DMS114 treated with DMSO at 0.1 percent for 48 hours (cell line): Measurements from ENCODE around the gene CUL2.
"Not testable (repeated sequence)": the region's sequence is repeated elsewhere in the genome, so short reads cannot be mapped to it uniquely, and the experiment has no call there.

Experiments used
- DNase-seq: peaks from one replicate; lab custom pipeline; 2025; ENCODE audit not compliant: unreplicated experiment; lab: John Stamatoyannopoulos, UW

Gene CUL2

DNA sequence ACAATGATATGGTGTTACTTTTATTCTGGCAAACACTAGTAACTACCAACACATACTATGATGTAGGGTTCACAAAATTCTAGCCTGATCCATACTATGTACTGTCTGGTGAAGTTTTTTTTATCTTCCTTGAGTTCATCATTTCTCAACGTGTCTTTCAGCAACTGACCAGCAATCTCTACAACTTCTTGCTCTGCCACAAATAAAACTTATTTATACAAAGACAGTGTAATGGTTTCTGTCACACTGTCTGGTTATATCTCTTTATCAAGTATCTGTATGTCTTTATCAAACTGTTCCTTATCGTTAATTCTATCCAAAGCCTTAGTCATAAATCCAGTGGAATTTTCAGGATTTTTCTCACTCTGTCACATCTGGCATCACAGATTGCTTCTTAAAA lies 69.7 kb downstream of the CUL2 start:
- DNase-seq: no peak

- no peak for DNase-seq
These were observed 70.8 kb downstream of the CUL2 start for GRCh38 chr10:35019041-35020024.

DNA sequence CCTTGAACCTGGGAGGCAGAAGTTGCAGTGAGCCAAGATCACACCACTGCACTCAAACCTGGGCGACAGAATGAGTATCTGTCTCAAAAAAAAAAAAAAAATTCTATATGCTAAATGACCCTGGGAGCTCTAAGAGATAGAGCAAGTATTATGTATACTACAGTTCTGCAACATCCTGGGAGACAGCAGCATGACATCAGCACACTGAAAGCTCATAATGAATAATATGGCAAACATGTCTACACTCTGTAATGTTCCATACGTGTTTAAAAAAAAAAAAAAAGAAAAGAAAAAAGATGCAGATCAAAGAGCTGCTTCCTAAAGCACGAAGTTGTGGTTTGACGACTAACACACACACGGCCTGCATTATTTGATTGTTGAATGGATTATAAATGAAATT lies 72.5 kb downstream of the CUL2 start:
- DNase-seq: no peak

DNA sequence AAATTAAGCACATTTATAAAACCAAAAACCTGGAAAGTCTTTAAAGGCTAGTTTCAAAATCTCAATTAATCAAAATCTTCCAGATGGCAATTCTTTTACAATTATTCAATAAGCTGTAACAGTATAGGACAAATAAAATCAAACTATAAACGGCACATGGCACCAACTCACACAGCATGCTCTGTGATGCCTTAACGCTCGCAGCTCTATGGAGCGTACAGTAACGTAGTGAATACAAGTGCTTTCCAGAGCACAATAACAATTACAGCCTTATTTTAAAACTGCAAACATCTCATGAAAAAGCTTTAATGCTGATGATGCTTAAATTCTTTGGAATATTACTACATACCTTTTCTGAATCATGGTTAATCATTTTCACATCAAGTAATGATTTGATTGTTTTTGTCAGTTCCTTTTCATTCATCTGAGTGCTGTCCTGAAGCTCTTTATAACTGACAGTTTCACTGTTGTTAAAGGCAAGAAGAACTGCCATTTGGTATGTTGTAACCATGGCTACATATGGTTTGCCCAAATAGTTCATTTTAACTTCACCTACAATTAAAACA lies 74.2 kb downstream of the CUL2 start:
- no peak for DNase-seq

DNA sequence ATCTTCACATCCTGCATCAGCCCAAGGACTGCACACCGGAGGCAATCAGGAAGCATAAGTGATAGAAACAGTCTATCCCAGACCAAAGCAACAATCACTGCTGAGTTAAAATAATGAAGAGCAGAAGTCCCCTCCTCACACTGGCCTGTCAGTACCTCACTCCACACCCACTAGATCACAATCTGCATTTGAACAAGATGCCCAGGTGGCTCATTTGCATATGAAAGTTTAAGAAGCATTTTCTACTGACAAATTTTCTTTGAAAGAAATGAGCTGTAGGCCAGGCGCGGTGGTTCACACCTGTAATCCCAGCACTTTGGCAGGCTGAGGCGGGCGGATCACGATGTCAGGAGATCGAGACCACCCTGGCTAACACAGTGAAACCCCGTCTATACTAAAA lies 77.4 kb downstream of the CUL2 start:
- DNase-seq: no peak

DNA sequence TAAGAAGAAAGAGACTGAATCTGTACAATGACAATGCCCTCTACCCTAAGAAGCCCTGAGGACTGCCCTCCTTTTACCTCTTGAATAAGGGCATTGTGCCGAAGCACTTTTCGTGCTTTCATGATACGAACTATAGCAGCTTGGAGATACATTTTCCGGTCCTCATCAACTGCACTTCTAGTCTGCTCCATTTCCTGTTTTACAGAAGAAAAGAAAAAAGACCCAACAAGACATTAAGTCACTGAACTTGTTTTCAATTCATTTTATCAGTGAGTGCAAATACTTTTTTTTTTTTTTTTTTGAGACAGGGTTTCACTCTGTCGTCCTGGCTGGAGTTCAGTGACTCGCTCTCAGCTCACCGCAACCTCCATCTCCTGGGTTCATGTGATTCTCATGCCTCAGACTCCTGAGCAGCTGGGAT lies 78.4 kb downstream of the CUL2 start:
- no peak for DNase-seq

- DNase-seq: no peak
These were observed 82.3 kb downstream of the CUL2 start for GRCh38 chr10:35007858-35008301.

DNA sequence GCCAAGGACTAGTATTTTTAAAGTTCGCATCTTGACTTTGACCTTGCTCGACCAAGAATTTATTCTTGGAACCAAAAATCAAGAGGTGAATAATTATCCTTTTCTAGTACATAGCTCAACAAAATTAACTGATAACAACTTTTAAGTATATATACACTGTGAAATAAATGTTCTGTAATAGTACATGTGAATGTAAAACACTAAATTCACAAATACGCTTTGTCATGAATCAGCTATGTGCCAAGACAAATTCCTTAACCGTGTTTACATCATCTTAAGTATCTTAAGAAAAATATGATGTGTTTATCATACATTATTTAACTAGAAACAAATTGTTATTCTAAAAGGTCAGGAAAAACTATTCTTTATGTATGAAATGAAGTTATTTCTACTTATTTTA lies 83.3 kb downstream of the CUL2 start:
- no peak for DNase-seq

DNA sequence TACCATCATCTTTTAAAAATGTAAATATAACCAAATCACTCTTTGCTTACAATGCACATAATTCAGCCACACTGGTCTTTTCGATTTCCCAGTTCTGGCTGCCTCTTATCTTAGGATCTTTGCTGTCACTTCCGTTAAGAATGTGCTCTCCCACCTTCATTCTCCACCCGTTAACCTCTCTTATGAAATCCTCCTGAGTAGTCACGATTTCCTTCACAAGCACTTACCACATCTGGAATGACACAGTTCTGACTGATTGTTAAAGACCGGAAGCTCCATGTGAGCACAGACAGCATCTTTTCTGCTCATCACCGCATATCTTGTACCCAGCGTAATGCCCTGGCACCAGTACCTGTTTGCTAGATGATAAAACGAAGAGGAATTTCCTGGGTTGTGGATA lies 84.3 kb downstream of the CUL2 start:
- no peak for DNase-seq

DNA sequence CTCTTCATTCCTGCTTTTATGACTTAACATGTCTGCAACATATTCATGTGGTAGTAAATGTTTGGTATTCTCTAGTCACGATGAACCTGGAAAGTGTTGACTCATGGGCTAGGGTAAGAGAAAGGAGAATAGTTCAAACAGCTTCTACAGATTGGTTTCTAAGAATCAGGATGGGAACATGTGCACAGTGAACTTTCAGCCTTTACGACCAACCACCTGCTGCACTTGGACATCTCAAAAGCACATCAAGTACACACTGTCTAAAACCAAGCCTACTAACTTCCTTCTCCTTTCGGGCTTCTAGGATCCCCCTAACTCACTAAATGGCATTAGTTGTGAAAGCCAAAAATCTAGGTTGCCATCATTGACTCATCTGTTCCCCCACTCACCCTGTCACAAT lies 85.5 kb downstream of the CUL2 start:
- DNase-seq: no peak

- no peak for DNase-seq
These were observed 86.2 kb downstream of the CUL2 start for GRCh38 chr10:35003906-35004305.

DNA sequence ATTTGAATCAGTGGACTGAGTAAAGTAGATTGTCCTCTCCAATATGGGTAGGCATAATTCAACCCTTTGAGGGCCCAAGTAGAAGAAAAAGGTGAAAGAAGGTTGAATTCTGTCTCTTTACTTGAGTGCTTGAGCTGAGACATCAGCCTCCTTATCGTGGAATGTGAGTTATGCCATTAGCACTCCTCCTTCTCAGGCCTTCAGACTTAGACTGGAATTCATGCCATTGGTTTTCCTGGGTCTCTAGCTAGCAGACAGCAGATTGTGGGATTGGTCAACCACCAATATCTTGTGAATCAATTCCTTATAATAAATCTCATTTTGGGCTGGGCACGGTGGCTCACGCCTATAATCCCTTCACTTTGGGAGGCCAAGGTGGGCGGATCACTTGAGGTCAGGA lies 89.2 kb downstream of the CUL2 start:
- no peak for DNase-seq

DNA sequence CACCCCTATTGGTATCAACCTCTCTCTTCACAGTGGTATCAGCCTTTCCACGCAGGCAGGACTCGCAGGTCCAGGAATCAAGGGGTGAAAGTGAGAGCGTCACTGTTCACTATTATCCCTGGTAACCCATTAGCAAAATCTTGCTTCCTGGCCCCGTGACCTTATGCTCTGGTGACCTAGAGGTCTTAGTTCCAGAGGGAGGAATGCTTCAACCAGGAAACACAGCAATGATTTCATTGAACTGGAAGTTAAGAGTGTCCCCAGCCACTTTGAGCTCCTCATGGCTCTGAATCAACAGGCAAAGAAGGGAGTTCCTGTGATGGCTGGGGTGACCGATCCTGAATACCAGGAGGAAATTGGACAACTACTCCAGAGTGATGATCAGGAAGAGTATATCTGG lies 90.6 kb downstream of the CUL2 start:
- no peak for DNase-seq

- no peak for DNase-seq
These were observed 91.2 kb downstream of the CUL2 start for GRCh38 chr10:34998940-34999339.

DNA sequence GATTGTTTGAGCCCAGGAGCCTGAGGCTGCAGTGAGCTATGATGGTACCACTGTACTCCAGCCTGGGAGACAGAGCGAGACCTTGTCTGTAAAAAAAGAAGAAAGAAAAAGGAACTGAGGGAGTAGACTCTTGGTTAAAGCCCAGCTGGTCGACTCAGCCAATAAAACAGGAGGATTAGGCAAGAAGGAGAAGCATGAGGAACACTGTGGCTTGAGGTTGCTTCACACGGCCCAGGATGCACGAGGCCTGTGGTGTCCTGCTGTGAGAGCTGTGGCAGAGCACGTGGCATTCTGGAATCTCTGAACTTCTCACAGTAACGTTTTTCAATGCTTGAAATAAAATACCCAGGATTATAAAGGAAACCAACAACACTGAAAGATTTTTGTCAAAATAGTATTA lies 93.3 kb downstream of the CUL2 start:
- no peak for DNase-seq

DNA sequence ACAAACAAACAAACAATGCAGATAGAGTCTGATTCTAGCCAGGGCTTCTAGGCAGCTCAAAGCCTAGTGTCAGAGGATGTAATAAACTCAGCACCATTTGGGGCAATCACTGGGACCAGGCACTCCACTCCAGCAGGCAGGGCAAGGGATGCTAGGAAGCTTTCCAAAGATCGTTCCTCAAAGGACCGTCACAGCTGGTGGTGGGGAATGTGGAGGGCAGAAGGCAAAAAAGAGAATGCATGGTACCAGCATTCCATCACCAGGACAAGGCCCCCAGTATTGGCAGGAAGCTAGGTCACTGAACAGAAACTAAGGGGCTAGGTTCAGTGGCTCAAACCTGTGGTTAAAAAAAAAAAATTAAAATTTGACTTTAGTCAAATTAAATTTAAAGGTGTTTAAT lies 94.2 kb downstream of the CUL2 start:
- no peak for DNase-seq

DNA sequence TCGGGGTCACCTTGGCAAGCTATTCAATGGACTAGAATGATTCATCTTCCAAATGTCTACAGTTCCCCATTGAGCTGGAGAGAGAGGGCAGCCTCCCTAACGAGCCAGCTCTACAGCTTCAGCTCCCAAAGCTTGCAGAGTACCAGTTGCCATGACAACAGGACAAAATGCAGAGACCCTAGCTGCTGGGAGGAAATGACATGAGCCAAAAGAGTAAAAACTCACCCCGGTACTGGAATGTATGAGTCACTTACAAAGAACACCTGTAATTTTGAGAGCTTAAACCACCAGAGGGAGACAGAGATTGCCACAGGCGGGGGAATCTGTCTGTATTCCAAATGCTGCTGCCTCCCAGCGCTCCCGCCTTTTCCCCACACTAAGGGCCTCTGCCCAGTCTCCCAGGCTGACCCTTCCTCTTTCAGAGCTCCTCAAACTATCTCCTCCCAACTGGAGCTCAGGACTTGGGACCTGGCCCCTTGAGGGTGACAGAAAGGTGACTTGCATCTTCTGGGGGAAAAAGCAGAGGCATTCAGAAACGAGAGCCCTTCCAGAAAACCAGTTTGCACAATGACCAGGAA lies 95.5 kb downstream of the CUL2 start:
- DNase-seq: peak; percentile 25

DNA sequence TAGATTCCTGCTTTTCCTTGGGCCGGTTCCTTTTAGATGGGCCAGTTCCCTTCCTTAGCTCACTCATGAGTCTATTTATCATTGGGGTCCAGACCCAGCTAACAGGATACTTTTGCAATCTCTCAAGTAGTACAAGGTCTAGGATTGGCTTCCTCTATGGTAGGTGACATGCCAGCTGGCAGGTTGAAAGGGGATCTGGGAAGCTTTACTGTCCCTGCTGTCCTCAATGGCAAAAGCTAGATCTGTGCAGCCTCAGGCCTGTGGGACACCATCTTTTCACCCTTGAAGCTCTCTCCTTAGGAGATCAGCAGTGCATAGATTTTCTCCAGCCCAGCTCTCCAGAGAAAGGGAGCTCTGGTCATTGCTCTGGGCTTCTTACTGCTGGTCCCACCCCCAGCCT lies 96.4 kb downstream of the CUL2 start:
- no peak for DNase-seq

GRCh38 chr10:34991117-34991516 lies 99.0 kb downstream of the CUL2 start:
- not testable (repeated sequence) for DNase-seq

DNA sequence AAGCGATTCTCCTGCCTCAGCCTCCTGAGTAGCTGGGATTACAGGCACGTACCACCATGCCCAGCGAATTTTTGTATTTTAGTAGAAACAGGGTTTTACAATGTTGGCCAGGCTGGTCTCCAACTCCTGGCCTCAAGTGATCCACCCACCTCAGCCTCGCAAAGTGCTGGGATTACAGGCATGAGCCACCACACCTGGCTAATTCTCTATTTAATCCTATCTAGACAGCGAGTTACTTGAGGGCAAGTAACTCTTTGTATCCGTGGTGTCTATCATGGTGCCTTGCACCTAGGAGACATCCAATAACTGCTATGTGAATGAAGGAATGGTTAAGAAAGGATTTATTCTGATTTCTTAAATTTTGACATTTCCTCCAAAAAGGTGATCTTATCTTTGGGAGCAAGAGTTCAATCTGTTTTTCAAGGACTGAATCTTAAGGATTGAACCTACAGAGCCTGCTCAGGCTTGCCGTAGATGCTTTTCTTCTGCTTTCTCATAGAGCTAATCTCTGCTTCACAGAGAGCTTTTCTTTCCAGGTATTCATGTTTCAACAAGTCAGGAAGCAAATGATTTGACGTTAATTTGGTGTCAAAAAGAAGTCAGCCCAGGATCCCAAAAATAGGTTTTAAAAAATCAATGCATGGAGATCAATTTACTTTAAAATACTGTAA lies 101.6 kb downstream of the CUL2 start:
- no peak for DNase-seq

DNA sequence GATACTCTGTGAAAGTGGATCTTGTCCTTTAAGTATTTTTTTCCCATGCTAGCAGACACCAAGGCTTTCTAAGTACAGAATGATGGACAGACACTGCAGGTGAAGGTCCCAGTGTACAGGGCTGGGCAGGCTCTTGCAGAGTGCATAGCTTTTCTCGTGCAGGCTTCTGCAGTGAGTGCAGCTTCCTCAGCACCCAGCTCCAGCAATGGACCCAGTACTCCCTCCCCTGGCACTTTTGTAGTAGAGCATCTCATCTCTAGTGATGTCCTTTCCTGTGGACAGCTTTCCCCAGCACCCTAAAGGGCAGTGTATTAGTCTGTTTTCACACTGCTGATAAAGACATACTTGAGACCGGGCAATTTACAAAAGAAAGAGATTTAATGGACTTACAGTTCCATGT lies 104.3 kb downstream of the CUL2 start:
- DNase-seq: no peak

DNA sequence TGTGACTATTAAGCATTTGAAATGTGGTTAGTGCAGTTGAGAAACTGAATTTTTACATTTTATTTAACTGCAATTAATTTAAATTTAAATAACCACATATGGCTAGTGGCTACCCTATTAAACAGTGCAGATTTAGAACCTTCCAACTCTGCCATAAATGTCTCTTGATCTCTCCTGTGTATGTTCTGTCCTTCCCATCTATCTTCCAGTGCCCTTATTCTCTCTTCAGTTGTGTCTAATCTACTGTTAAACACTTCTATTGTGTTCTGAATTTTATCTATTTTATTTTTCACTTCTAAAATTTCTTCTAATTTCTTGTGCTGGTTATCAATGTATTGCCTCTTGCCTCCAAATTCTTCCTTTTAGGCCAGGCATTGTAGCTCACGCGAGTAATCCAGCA lies 105.0 kb downstream of the CUL2 start:
- DNase-seq: no peak
